Heart left ventricle (tissue), 13 donors: ENCODE data around the gene ZNF219.

Experiments used
- POLR2A ChIP-seq, 2 donors: fragments of 450-650 bp; IDR thresholded peaks; one replicate each; pipeline ENCODE4 v1.6.1; 2017; ENCODE audit warnings: antibody characterized with exemption in 2 of 2, mild to moderate bottlenecking in 2 of 2, moderate library complexity in 2 of 2
- TF ChIP-seq, protein P1 (sequence below), 12 donors: fragments of 200-600 bp; sonication (generic) in 4 of 12; IDR thresholded peaks; one replicate each; pipeline versions ENCODE4 v1.5.0 to v1.8.0; 2018 to 2022; ENCODE audit warnings: antibody characterized with exemption in 12 of 12, mild to moderate bottlenecking in 5 of 12
- donor health status: ischemic (EF 13 %, LVEDD 7.1; RV severe dilation, severe dysfunction).
- donor health status: DM: no; HTN: yes; CAD: no.
- donor health status: DM: no; HTN: no; CAD: no.
- donor health status: ischemic (EF 25% LVEDD 6.9; RV normal size, moderate dysfunction).
- donor health status: ischemic (EF 25% LVEDD 5.7; RV mildly dilated, moderate dysfunction).
- donor health status: ischemic (EF 35%, LVEDD 5.7; RV mildly dilated, moderate dysfunction).
- donor health status: nonischemic (EF 11% LVEDD 7.7; RV severe dilation, severe dysfunction).
- donor health status: DM: yes; HTN: yes; CAD: no.
- donor health status: PGD.
- donor health status: ischemic (EF 29% LVEDD 5.4; RV normal size, mild dysfunction).
- donor health status: nonischemic (EF 23%, LVEDD 6.1; RV moderate dilation, normal function).

GRCh38 chr14:21041676-21042433 lies 56.6 kb downstream of the ZNF219 start, which contains the start of gene RNASE7:
- TF ChIP-seq, protein P1, sequence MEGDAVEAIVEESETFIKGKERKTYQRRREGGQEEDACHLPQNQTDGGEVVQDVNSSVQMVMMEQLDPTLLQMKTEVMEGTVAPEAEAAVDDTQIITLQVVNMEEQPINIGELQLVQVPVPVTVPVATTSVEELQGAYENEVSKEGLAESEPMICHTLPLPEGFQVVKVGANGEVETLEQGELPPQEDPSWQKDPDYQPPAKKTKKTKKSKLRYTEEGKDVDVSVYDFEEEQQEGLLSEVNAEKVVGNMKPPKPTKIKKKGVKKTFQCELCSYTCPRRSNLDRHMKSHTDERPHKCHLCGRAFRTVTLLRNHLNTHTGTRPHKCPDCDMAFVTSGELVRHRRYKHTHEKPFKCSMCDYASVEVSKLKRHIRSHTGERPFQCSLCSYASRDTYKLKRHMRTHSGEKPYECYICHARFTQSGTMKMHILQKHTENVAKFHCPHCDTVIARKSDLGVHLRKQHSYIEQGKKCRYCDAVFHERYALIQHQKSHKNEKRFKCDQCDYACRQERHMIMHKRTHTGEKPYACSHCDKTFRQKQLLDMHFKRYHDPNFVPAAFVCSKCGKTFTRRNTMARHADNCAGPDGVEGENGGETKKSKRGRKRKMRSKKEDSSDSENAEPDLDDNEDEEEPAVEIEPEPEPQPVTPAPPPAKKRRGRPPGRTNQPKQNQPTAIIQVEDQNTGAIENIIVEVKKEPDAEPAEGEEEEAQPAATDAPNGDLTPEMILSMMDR (IDR thresholded peaks at IDR 0.05): no peak
- no peak for TF ChIP-seq POLR2A (IDR thresholded peaks at IDR 0.05)
